NT2/D1 (cell line): ENCODE measurements around the gene BMPER.

Experiments
- YY1 ChIP-seq: IDR thresholded peaks from 2 replicates; pipeline ENCODE4 v1.6.1; 2011; ENCODE audit not compliant: insufficient read length, insufficient read depth
- ZNF274 ChIP-seq: IDR thresholded peaks from 2 replicates; pipeline ENCODE4 v1.6.1; 2011; ENCODE audit warnings: mild to moderate bottlenecking, low read depth, low read length

GRCh38 chr7:34165466-34165865, 260.1 kb downstream of the BMPER start:
- TF ChIP-seq ZNF274 (no peak), YY1 (no peak)
